Stimulated activated CD8-positive, alpha-beta memory T cell treated with anti-CD3 and anti-CD28 coated beads, Interleukin-7, amount 100 ng/mL, for 1 hour (primary cell): Measurements from ENCODE around the gene EHMT1.
"Not testable (repeated sequence)": the region's sequence is repeated elsewhere in the genome, so short reads cannot be mapped to it uniquely, and the experiment has no call there.

ENCODE experiments used
- DNase-seq, 2 donors: peaks; one replicate each; pipeline ENCODE4 v3.0.0-alpha.2; 2020; ENCODE audit warnings: low read depth in 2 of 2

Gene EHMT1

DNA sequence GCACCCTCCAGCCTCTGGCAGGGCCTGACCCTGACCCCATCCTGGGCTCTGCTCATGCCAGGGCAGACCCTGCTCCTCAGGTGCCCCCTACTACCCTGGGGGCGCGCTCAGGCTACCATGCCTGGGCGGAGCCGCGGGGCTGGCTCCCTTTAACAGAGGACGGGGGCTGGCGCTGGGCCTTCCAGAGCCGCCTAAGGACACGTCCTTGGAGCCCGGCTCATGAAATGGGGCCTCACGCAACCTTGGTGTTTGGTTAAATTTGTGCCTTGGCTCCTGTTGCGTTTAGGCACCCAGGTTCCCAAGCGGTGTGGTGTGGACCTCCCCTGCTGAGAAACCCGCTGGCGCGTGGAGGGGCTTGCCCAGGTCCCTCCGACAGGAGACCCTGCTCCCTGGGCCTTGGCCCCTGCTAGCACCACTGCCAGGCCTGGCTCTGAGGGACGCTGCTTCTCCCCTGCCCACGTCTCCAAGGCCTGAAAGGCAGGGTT lies 3.4 kb upstream of the EHMT1 start:
- DNase-seq: no peak

DNA sequence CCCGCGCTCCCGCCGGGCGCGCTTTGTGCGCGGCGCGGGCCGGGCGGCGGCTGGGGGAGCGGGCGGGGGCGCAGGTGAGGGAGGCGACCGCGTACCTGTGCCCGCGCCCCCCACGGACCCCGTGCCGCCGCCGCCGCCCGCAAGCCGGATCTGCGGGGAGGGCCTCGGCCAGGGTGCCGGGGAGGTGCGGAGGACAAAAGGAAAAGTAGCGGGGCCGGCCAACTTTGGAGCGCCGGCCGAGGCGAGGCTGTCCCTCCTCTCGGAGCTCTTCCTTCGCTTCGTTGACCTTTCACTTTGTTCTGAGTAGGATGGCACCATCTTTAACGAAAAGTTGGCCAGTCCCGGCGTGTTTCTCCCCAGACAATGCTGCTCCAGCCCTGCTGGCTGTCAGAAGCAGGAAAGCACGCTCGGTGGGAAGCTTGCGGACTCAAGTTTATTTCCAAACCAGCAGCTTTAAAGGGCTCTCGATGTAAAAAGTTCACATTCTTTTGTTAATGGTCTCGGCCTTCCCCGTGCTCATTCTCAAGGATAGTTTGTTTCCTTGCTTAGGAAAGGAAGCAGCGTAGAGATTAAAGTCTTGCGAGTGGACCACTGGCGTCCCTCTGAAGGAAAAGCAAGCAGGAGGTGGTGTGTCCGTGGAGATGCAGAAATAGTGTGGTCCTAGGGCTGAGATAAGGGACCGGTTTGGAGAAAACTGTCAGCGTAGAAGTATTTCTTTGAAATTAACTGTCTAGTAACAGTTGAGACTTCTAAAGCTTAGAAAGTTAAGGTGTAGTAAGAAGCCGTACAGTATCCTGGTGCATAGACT lies 639 bp downstream of the EHMT1 start:
- DNase-seq: no peak

- no peak for DNase-seq
These were observed 1.2 kb downstream of the EHMT1 start for GRCh38 chr9:137620048-137620405.

DNA sequence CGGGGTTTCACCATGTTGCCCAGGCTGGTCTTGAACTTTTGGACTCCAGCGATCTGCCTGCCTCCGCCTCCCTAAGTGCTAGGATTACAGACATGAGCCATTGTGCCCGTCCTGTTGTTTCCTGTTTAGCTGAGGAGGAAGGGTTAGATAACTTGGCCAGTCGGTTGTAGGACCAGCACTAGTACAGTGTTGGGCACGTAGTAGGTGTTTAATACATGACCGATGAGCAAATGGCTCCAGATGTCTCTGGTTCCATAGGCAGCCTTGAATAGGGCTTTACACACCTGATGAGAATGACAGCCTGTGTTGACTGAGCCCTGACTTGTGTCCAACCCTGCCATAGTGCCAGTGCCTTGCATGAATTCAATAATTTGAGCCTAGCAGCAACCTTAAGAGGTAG lies 1.8 kb downstream of the EHMT1 start:
- DNase-seq: no peak

- DNase-seq: no peak
These were observed 2.4 kb downstream of the EHMT1 start for GRCh38 chr9:137621131-137621757.

- DNase-seq: not testable (repeated sequence)
These were observed 3.4 kb downstream of the EHMT1 start for GRCh38 chr9:137622211-137622610.

DNA sequence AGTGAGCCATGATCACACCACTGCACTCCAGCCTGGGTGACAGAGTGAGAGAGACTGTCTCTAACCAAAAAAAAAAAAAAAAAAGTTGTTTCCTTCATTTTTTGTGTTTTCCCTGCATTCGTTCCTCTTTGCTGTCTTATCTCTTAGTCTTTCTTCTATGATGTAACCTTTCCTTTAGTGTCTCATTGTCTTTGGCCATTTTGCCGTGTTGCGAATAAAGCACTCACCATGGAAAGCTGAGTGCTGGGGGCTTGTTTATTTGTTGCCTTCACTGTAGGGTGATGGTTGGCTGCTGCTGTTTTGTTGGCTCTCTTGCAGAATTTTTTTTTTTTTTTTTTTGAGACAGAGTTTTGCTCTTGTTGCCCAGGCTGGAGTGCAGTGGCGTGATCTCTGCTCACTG lies 7.7 kb downstream of the EHMT1 start:
- DNase-seq: no peak

DNA sequence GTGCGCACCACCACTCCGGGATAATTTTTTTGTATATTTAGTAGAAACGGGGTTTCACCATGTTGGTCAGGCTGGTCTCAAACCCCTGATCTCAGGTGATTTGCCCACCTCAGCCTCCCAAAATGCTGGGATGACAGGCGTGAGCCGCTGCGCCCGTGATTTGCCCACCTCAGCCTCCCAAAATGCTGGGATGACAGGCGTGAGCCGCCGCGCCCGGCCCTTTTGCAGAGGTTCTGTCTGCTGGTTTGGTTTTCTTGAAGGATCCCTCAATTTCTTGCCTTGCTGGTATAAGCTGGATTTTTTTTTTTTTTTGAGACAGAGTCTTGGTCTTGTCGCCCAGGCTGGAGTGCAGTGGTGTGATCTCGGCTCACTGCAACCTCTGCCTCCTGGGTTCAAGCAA lies 8.6 kb downstream of the EHMT1 start:
- DNase-seq: not testable (repeated sequence)

DNA sequence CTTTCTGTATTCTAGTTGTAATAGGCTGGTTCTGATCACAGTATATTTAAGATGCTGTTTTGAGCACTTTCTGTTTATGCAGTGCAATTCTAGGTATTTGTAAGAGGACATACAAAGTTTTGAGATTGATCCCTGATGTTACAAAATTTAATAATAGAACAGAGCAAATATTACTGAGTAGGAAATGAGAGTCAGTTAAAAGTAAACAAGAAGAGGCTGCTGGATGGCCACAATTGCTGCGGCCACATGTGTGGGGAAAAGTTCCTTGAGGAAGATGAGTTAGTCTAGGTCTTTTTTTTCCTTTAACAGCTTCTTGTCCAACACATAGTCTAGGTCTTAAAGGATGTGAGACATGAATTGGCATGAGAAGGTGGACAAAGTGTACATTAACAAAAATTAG lies 11.3 kb downstream of the EHMT1 start:
- no peak for DNase-seq

DNA sequence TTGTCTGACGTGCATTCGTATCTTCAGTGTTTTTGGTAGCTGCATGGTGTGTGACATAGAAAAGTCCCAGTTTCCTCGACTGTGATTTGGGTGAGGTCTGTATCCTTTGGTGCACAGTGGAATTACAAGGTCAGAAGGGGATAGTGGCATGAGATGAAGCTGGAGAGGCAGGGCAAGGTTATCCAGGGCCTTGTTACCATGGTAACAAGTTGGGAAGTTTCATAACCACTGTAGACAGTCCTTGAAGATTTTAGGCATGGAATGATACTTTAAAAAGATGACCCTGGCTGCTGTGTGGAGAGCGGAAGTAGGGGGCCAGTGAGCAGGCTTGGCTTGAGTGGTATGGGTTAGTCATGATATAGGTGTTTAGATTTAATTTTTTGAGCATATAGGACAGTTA lies 11.9 kb downstream of the EHMT1 start:
- no peak for DNase-seq

DNA sequence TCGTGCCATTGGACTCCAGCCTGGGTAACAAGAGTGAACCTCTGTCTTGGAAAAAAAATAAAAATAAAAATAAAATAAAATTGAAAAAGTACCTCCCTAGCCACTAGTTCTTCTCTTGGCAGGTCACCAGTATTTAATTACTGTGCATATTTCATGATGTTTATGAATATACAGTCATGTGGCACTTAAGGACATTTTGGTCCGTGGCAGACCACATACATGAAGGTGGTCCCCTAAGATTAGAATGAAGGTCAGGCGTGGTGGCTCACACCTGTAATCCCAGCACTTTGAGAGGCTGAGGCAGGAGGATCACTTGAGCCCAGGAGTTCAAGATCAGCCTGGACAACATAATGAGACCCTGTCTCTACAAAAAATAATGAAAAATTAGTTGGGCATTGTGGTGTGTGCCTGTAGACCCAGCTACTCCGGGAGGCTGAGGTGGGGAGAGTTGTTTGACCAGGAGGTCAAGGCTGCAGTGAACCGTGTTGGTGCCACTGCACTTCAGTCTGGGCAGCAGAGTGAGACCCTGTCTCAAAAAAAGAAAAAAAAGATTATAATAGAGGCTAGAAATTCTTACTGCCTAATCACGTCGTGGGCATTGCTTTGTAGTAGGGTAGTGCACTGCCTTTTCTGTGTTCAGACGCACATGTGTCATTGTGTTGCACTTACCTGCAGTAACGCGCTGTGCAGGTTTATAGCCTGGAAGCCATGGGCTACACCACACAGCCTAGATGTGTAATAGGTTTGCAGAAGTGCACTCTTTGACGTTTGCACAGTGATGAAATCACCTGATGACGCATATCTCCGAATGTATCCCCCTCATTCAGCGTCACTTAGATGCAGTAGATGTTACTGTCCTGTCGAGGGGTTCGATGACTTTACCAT lies 12.8 kb downstream of the EHMT1 start:
- no peak for DNase-seq

DNA sequence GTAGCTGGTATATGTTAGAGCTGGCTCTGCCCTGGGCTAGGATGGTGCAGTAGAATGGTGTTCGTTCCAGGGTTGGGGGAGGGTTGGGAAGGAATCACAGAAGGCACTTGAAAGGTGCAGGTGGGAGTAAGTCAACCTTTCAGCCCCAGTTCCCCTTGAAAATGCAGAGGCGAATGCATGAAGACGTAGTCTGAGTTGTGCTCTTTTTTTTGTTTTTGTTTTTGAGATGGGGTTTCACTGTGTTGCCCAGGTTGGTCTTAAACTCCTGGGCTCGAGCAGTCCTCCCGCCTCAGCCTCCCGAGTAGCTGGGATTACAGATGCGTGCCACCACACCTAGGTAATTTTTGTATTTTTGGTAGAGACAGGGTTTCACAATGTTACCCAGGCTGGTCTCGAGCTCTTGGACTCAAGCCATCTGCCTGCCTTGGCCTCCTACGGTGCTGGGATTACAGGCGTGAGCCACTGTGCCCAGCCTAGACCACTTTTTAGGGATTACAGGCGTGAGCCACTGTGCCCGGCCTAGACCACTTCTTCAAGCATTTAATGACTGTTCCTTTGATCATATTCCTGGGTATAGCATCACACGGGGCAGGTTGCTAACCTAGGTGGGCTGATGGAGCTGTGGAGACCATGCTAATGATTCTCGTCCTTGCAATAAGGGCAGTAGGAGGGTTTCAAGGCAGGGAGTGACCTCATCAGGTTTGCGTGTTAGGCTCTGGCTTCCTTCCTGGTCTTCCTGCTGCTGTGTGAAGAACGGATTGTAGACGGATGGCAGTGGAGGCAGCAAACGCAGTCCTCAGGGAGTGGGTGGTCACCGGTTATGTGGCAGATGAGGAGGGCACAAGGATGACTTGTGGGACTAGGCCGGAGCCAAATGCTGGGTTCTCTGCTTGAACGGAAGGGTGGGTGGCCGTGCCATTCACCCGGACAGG lies 13.7 kb downstream of the EHMT1 start:
- no peak for DNase-seq

DNA sequence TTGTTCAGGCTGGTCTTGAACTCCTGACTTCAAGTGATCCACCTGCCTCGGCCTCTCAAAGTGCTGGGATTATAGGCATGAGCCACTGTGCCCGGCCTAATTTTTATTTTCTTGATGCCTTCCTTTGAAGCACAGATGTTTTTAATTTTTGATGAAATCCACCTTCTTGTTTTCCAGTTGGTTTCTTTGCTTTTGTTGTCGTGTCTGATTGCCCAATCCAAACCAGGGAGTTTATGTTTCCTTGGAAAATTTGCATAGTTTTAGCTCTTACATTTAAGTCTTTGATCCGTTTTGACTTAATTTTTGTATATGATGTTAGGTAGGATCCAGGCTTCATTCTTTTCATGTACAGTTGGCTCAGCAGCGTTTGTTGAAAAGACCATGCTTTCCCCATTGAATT lies 15.2 kb downstream of the EHMT1 start:
- DNase-seq: no peak

GRCh38 chr9:137638680-137639079 lies 19.9 kb downstream of the EHMT1 start:
- no peak for DNase-seq

DNA sequence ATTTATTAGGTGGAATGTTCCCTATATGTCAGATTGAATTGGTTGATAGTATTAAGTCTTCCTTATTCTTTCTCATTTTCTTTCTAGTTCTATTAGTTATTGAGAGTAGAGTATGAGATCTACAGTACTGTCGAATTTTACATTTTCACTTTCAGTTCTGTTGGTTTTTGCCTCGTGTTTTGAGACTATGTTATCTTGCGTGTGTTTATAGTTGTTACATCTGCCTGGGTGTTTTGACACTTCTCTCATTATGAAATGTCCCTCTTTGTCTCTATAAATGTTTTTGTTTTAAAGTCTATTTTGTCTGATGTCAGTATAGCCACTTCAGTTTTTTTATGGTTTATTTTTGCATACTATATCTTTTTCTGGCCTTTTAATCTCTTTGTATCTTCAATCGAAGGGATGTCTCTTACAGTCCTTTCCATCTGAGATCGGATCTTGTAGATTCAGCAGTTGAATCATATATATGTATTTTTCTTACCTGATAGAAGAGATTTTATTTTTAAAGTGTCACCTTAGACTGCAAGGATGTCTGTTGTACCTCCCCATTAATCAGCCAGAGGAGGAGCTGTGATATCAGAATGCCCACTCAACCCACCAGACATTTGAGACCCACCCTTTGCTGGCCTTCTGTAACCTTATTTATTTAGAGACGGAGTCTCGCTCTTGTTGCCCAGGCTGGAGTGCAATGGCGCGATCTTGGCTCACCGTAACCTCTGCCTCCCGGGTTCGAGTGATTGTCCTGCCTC lies 20.7 kb downstream of the EHMT1 start:
- no peak for DNase-seq

GRCh38 chr9:137640862-137641261 lies 22.1 kb downstream of the EHMT1 start:
- no peak for DNase-seq

GRCh38 chr9:137642118-137642601 lies 23.4 kb downstream of the EHMT1 start:
- no peak for DNase-seq

GRCh38 chr9:137642892-137643291 lies 24.1 kb downstream of the EHMT1 start:
- DNase-seq: no peak

DNA sequence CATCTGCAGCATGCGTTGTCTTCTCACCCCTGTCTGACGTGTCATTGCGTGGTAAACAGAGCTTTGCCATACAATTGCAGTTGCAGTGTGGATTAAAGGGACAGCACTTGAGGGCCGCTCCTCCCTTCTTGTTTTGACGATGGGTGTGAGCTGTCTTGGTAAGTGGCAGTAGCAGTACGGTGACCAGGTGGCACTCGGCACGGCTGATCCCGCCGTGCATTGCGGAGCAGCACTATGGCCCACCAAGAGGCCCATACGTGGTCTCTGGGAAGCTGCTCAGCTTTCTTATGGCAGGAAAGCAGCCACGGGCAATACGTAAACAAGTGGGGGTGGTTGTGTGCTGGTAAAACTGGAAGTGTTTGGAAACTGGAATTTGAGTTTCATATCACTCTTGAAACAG lies 25.1 kb downstream of the EHMT1 start:
- DNase-seq: no peak

DNA sequence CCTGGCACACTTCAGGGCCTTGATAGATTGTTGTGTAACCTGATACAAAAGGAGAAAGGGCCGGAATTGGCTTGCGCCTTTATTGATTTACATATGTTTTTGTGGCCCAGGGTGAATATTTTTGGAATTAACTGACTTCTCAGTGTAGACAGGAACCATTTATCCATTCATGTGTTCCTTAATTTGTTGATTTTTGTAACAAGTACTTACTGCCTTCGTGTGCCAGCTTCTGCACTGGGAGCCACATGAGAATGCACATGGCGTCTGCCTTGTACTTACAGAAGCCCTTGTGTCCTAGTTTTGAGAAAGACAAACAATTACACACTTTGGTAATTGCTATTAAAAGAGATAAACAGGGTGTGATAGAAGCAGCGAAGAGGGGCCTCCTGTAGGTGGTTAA lies 26.4 kb downstream of the EHMT1 start:
- DNase-seq: no peak
